ENCODE data around the gene CHRNA1.

GRCh38 chr2:174792309-174793025, 28.2 kb upstream of the CHRNA1 start:
- TF ChIP-seq GABPA (IDR thresholded peaks at IDR 0.05; ENCODE audit: low read depth): no peak
- TF ChIP-seq CTCF (IDR thresholded peaks at IDR 0.05): no peak
- TF ChIP-seq EP300 (IDR thresholded peaks at IDR 0.05; ENCODE audit: borderline replicate concordance in 1 of 2, low read depth in 1 of 2, low read length in 1 of 2): no peak
- TF ChIP-seq TAF1 (IDR thresholded peaks at IDR 0.05; ENCODE audit: borderline replicate concordance, low read depth, low read length): no peak
- TF ChIP-seq USF2 (IDR thresholded peaks at IDR 0.05; ENCODE audit: borderline replicate concordance, low read depth, low read length): no peak
- TF ChIP-seq RFX5 (IDR thresholded peaks at IDR 0.05; ENCODE audit: low read length): no peak
- no peak for TF ChIP-seq POLR2AphosphoS5 (IDR thresholded peaks at IDR 0.05; ENCODE audit: low read depth, low read length)
- no peak for TF ChIP-seq REST (IDR thresholded peaks at IDR 0.05; ENCODE audit: low read depth, low read length)
- TF ChIP-seq RAD21 (IDR thresholded peaks at IDR 0.05; ENCODE audit: low read length): no peak
